Activated CD4-positive, alpha-beta T cell treated with anti-CD3 and anti-CD28 coated beads, Interleukin-2, amount 10 ng/mL, durations not matched to agents 24 days and 14 days (primary cell): Measurements from ENCODE around the gene RAD51B. TPM values are rescaled to one million over a fixed set of nuclear protein-coding genes. Genes with fewer than 3 reads are reported as not detected.
"Not testable (repeated sequence)": the region's sequence is repeated elsewhere in the genome, so short reads cannot be mapped to it uniquely, and the experiment has no call there.

Experiments
- DNase-seq: peaks from one replicate; pipeline ENCODE4 v3.0.0; 2022
- H3K27ac Mint-ChIP-seq: one replicate; pipeline ENCODE4 v1.8.0; 2022; ENCODE audit warnings: mild to moderate bottlenecking, mixed read lengths
- H3K27me3 Mint-ChIP-seq: one replicate; pipeline ENCODE4 v1.8.0; 2022; ENCODE audit warnings: mixed read lengths
- H3K36me3 Mint-ChIP-seq: one replicate; pipeline ENCODE4 v1.8.0; 2022; ENCODE audit warnings: low read depth, mild to moderate bottlenecking, mixed read lengths
- H3K4me1 Mint-ChIP-seq: one replicate; pipeline ENCODE4 v1.8.0; 2021; ENCODE audit warnings: mixed read lengths
- H3K4me3 Mint-ChIP-seq: one replicate; pipeline ENCODE4 v1.8.0; 2022; ENCODE audit warnings: mild to moderate bottlenecking, moderate library complexity, mixed read lengths
- H3K9me3 Mint-ChIP-seq: one replicate; pipeline ENCODE4 v1.8.0; 2021; ENCODE audit warnings: mixed read lengths
- intact Hi-C: fragments of 100-400 bp; cut with micrococcal nuclease; formaldehyde crosslinking; loops from one replicate; pipeline ENCODE4 v1.15.1; 2023
- total RNA-seq: library from RNA; stranded (reverse); gene quantifications from 2 replicates; pipeline ENCODE4 v1.2.3, GENCODE V29; 2022

Gene RAD51B
- total RNA-seq, 1 donor from 2014 or later, result 29.3 TPM

- Mint-ChIP-seq H3K4me3 (no peak overlapping the region), H3K27me3 (peaks cover 3% of the 10 kb centered on the region), H3K27ac (no peak overlapping the region), H3K9me3 (peaks cover 9% of the 10 kb centered on the region), H3K4me1 (no peaks in the 10 kb centered on the region), H3K36me3 (no peaks in the 10 kb centered on the region)
- DNase-seq, result no peak
- intact Hi-C loops, result no loop called here
Measured at GRCh38 chr14:68033336-68033932, 213.9 kb downstream of the RAD51B start.

GRCh38 chr14:68034896-68035295, 215.3 kb downstream of the RAD51B start:
- H3K9me3 Mint-ChIP-seq, result peaks cover 9% of the 10 kb centered on the region
- H3K27ac Mint-ChIP-seq, result no peak overlapping the region

GRCh38 chr14:68036202-68036601, 216.6 kb downstream of the RAD51B start:
- Mint-ChIP-seq H3K9me3 (no peaks in the 10 kb centered on the region), H3K27ac (no peak overlapping the region), H3K4me1 (no peaks in the 10 kb centered on the region), H3K4me3 (no peak overlapping the region), H3K36me3 (no peaks in the 10 kb centered on the region), H3K27me3 (peaks cover 3% of the 10 kb centered on the region)
- DNase-seq, result no peak
- intact Hi-C loops, result no loop called here

More at GRCh38 chr14:68034896-68035295, 215.3 kb downstream of the RAD51B start:
- Mint-ChIP-seq H3K4me3 (no peak overlapping the region), H3K27me3 (peaks cover 3% of the 10 kb centered on the region), H3K4me1 (no peaks in the 10 kb centered on the region), H3K36me3 (no peaks in the 10 kb centered on the region)
- intact Hi-C loops, result no loop called here
- no peak for DNase-seq

GRCh38 chr14:68039593-68039992, 220.0 kb downstream of the RAD51B start:
- Mint-ChIP-seq H3K4me1 (no peaks in the 10 kb centered on the region), H3K36me3 (no peaks in the 10 kb centered on the region), H3K9me3 (no peaks in the 10 kb centered on the region), H3K4me3 (no peak overlapping the region), H3K27ac (no peak overlapping the region), H3K27me3 (peaks cover 3% of the 10 kb centered on the region)
- intact Hi-C loops, result no loop called here
- no peak for DNase-seq

GRCh38 chr14:68040633-68041369, 221.2 kb downstream of the RAD51B start:
- Mint-ChIP-seq H3K27me3 (peaks cover 3% of the 10 kb centered on the region), H3K27ac (no peak overlapping the region), H3K9me3 (no peaks in the 10 kb centered on the region), H3K36me3 (no peaks in the 10 kb centered on the region), H3K4me1 (no peaks in the 10 kb centered on the region), H3K4me3 (no peak overlapping the region)
- intact Hi-C loops, result no loop called here
- no peak for DNase-seq

- H3K27ac Mint-ChIP-seq, result no peak overlapping the region
- DNase-seq, result no peak
- intact Hi-C loops, result no loop called here
- no peaks in the 10 kb centered on the region for H3K4me1 Mint-ChIP-seq
- no peaks in the 10 kb centered on the region for H3K36me3 Mint-ChIP-seq
- no peaks in the 10 kb centered on the region for H3K9me3 Mint-ChIP-seq
- H3K27me3 Mint-ChIP-seq, result peaks cover 3% of the 10 kb centered on the region
- H3K4me3 Mint-ChIP-seq, result no peak overlapping the region
Measured at GRCh38 chr14:68041876-68042354, 222.3 kb downstream of the RAD51B start.

GRCh38 chr14:68042586-68043210, 223.1 kb downstream of the RAD51B start:
- Mint-ChIP-seq H3K9me3 (no peaks in the 10 kb centered on the region), H3K27ac (no peak overlapping the region), H3K4me1 (no peaks in the 10 kb centered on the region), H3K36me3 (no peaks in the 10 kb centered on the region), H3K27me3 (peaks cover under 1% of the 10 kb centered on the region), H3K4me3 (no peak overlapping the region)
- intact Hi-C loops, result no loop called here
- DNase-seq, result no peak

GRCh38 chr14:68043752-68044151, 224.2 kb downstream of the RAD51B start:
- no peaks in the 10 kb centered on the region for H3K9me3 Mint-ChIP-seq
- DNase-seq, result no peak
- intact Hi-C loops, result no loop called here
- no peak overlapping the region for H3K27ac Mint-ChIP-seq
- H3K27me3 Mint-ChIP-seq, result no peaks in the 10 kb centered on the region
- no peaks in the 10 kb centered on the region for H3K36me3 Mint-ChIP-seq
- H3K4me3 Mint-ChIP-seq, result no peak overlapping the region
- H3K4me1 Mint-ChIP-seq, result no peaks in the 10 kb centered on the region

GRCh38 chr14:68047906-68048305, 228.3 kb downstream of the RAD51B start:
- Mint-ChIP-seq H3K4me1 (no peaks in the 10 kb centered on the region), H3K27me3 (no peaks in the 10 kb centered on the region), H3K9me3 (peaks cover 8% of the 10 kb centered on the region), H3K27ac (no peak overlapping the region), H3K36me3 (peaks cover 2% of the 10 kb centered on the region), H3K4me3 (no peak overlapping the region)
- intact Hi-C loops, result no loop called here
- no peak for DNase-seq

GRCh38 chr14:68048815-68049214, 229.2 kb downstream of the RAD51B start:
- intact Hi-C loops, H3K36me3 Mint-ChIP-seq, H3K9me3 Mint-ChIP-seq: not testable (repeated sequence)

GRCh38 chr14:68050177-68050576, 230.6 kb downstream of the RAD51B start:
- H3K4me1 Mint-ChIP-seq, result no peaks in the 10 kb centered on the region
- no peak overlapping the region for H3K27ac Mint-ChIP-seq
- peaks cover 2% of the 10 kb centered on the region for H3K36me3 Mint-ChIP-seq
- H3K27me3 Mint-ChIP-seq, result no peaks in the 10 kb centered on the region
- peaks cover 8% of the 10 kb centered on the region for H3K9me3 Mint-ChIP-seq
- intact Hi-C loops, result no loop called here
- no peak overlapping the region for H3K4me3 Mint-ChIP-seq
- DNase-seq, result no peak

More at GRCh38 chr14:68048815-68049214, 229.2 kb downstream of the RAD51B start:
- not testable (repeated sequence) for H3K27me3 Mint-ChIP-seq, H3K27ac Mint-ChIP-seq, H3K4me1 Mint-ChIP-seq, H3K4me3 Mint-ChIP-seq, DNase-seq

GRCh38 chr14:68051146-68051545, 231.6 kb downstream of the RAD51B start:
- intact Hi-C loops, result no loop called here
- Mint-ChIP-seq H3K4me1 (no peaks in the 10 kb centered on the region), H3K27me3 (no peaks in the 10 kb centered on the region), H3K36me3 (peaks cover 2% of the 10 kb centered on the region), H3K9me3 (peaks cover 8% of the 10 kb centered on the region), H3K27ac (no peak overlapping the region), H3K4me3 (no peak overlapping the region)
- no peak for DNase-seq

- Mint-ChIP-seq H3K27me3 (no peaks in the 10 kb centered on the region), H3K36me3 (no peaks in the 10 kb centered on the region), H3K9me3 (peaks cover 10% of the 10 kb centered on the region)
Measured at GRCh38 chr14:68060198-68060597, 240.6 kb downstream of the RAD51B start.

GRCh38 chr14:68062651-68063050, 243.1 kb downstream of the RAD51B start:
- no peak for DNase-seq
- no peaks in the 10 kb centered on the region for H3K27me3 Mint-ChIP-seq
- no peaks in the 10 kb centered on the region for H3K4me1 Mint-ChIP-seq
- intact Hi-C loops, result no loop called here
- H3K9me3 Mint-ChIP-seq, result peaks cover 11% of the 10 kb centered on the region
- no peaks in the 10 kb centered on the region for H3K36me3 Mint-ChIP-seq
- H3K4me3 Mint-ChIP-seq, result no peak overlapping the region
- H3K27ac Mint-ChIP-seq, result no peak overlapping the region

More at GRCh38 chr14:68060198-68060597, 240.6 kb downstream of the RAD51B start:
- intact Hi-C loops, result no loop called here
- no peaks in the 10 kb centered on the region for H3K4me1 Mint-ChIP-seq
- no peak overlapping the region for H3K4me3 Mint-ChIP-seq
- no peak overlapping the region for H3K27ac Mint-ChIP-seq
- no peak for DNase-seq
